AG04450 (cell line): ENCODE data around the gene SLC37A2. TPM values are rescaled to one million over a fixed set of nuclear protein-coding genes. Genes with fewer than 3 reads are reported as not detected.
"Not testable (repeated sequence)": the region's sequence is repeated elsewhere in the genome, so short reads cannot be mapped to it uniquely, and the experiment has no call there.

ENCODE experiments used
- CTCF ChIA-PET: fragments of 300-600, 350-600 bp; formaldehyde crosslinking; extraction: SDS; loops from one replicate; lab custom pipeline; 2022; ENCODE audit warnings: antibody characterized with exemption, inconsistent platforms; lab: Charles Lee
- POLR2A ChIA-PET: fragments of 350-600 bp; formaldehyde crosslinking; extraction: SDS; loops from one replicate; lab custom pipeline; 2021; ENCODE audit warnings: antibody characterized with exemption, inconsistent platforms; lab: Yijun Ruan, JAX
- DNase-seq: peaks from one replicate; pipeline ENCODE4 v3.0.0-alpha.2; 2011; ENCODE audit warnings: low read depth, low spot score
- H3K27ac ChIP-seq: one replicate; pipeline ENCODE4 v1.5.1; 2012; ENCODE audit warnings: low read depth, low read length, control low read depth
- H3K27me3 ChIP-seq: one replicate; pipeline ENCODE4 v1.6.0; 2012; ENCODE audit warnings: low read length; ENCODE audit not compliant: control insufficient read depth, insufficient read depth
- H3K4me3 ChIP-seq: 2 replicates; pipeline ENCODE4 v1.5.1; 2011; ENCODE audit warnings: mild to moderate bottlenecking, low read depth, low read length, control low read depth
- H3K9me3 ChIP-seq: 2 replicates; pipeline ENCODE4 v1.5.1; 2012; ENCODE audit warnings: low read length; ENCODE audit not compliant: control insufficient read depth, insufficient read depth
- polyA minus RNA-seq: library from RNA; depleted of rRNA, polyadenylated mRNA; stranded (reverse); fragments of >200 nt; gene quantifications from 2 replicates; pipeline ENCODE4 v1.2.3, GENCODE V29; 2011; rRNA and poly(A)+ RNA removed
- polyA plus RNA-seq: library from polyadenylated mRNA; depleted of rRNA; stranded (reverse); fragments of >200 nt; gene quantifications from 2 replicates; pipeline ENCODE4 v1.2.3, GENCODE V29; 2011; rRNA removed
- TF ChIP-seq, protein P1 (sequence below): IDR thresholded peaks from 2 replicates; pipeline ENCODE4 v1.5.1; 2011; ENCODE audit warnings: low read depth, low read length, control low read depth, inconsistent platforms

SLC37A2 gene
- polyA plus RNA-seq = 0.79 and 0.99 TPM in 2 replicates
- 1.5 TPM in 2 replicates for polyA minus RNA-seq

GRCh38 chr11:125062931-125063428, at the start of gene SLC37A2:
Gene SLC37A2, plus strand, starts transcription at chr11:125063305. Its CDS starts 63 bp downstream, at chr11:125063368.
- ChIA-PET CTCF (interaction anchor here (0.9 to 1.0 kb wide), 2 partner anchors 28 to 285 kb away, joined by 3 to 4 read pairs; no protein-coding TSS in a partner anchor), POLR2A (interaction anchor here (0.6 kb wide), 1 partner anchor 200 kb away, joined by 7 read pairs; no protein-coding TSS in a partner anchor)
- Histone ChIP-seq H3K4me3 (peak within 1 kb of the TSS; percentile 81), H3K27ac (peak within 1 kb of the TSS; percentile 11), H3K9me3 (no peaks in the 10 kb centered on the region), H3K27me3 (no peaks in the 10 kb centered on the region)
- DNase-seq = no peak
- TF ChIP-seq, protein P1, sequence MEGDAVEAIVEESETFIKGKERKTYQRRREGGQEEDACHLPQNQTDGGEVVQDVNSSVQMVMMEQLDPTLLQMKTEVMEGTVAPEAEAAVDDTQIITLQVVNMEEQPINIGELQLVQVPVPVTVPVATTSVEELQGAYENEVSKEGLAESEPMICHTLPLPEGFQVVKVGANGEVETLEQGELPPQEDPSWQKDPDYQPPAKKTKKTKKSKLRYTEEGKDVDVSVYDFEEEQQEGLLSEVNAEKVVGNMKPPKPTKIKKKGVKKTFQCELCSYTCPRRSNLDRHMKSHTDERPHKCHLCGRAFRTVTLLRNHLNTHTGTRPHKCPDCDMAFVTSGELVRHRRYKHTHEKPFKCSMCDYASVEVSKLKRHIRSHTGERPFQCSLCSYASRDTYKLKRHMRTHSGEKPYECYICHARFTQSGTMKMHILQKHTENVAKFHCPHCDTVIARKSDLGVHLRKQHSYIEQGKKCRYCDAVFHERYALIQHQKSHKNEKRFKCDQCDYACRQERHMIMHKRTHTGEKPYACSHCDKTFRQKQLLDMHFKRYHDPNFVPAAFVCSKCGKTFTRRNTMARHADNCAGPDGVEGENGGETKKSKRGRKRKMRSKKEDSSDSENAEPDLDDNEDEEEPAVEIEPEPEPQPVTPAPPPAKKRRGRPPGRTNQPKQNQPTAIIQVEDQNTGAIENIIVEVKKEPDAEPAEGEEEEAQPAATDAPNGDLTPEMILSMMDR = no peak

- no peak overlapping the region for H3K4me3 ChIP-seq
- POLR2A ChIA-PET = no interaction called here
- no peak for DNase-seq
- CTCF ChIA-PET = interaction anchor here (0.6 kb wide), 1 partner anchor 1465 kb away, joined by 3 read pairs; no protein-coding TSS in a partner anchor
- no peak overlapping the region for H3K27ac ChIP-seq
- no peaks in the 10 kb centered on the region for H3K27me3 ChIP-seq
- TF ChIP-seq, protein P1 = no peak
- no peaks in the 10 kb centered on the region for H3K9me3 ChIP-seq
Measured at GRCh38 chr11:125016413-125016812, 46.7 kb upstream of the SLC37A2 start.

GRCh38 chr11:125020342-125020741, 42.8 kb upstream of the SLC37A2 start:
- Histone ChIP-seq H3K27ac (no peak overlapping the region), H3K9me3 (no peaks in the 10 kb centered on the region), H3K27me3 (no peaks in the 10 kb centered on the region), H3K4me3 (no peak overlapping the region)
- TF ChIP-seq, protein P1 = no peak
- DNase-seq = no peak
- ChIA-PET CTCF (no interaction called here), POLR2A (no interaction called here)

DNA sequence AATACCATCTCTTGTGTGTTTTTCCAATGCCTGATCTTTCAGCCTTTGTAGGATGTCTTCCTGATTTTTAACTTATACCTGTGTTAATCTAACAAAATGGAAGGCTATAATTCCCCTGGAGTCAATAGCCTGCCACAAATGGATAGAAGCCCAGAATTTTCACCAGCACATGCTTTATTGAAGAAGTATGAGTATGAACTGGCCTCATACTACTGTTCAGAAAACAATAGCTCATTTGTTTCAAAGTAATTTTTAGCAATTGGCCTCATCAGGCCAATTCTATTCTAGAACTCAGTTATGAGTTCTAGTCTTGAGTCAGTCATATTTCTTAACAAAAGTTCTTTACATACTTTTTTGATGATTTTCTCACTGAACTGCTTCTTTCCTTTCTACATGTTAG, 40.6 kb upstream of the SLC37A2 start:
- CTCF ChIA-PET = no interaction called here
- Histone ChIP-seq H3K4me3 (no peak overlapping the region), H3K27ac (no peak overlapping the region), H3K9me3 (no peaks in the 10 kb centered on the region), H3K27me3 (no peaks in the 10 kb centered on the region)
- POLR2A ChIA-PET = no interaction called here
- TF ChIP-seq, protein P1 = no peak
- DNase-seq = no peak

GRCh38 chr11:125025968-125026367, 37.1 kb upstream of the SLC37A2 start:
- TF ChIP-seq, protein P1 = no peak
- no peaks in the 10 kb centered on the region for H3K9me3 ChIP-seq
- H3K4me3 ChIP-seq = no peak overlapping the region
- DNase-seq = no peak
- POLR2A ChIA-PET = no interaction called here
- H3K27me3 ChIP-seq = no peaks in the 10 kb centered on the region
- H3K27ac ChIP-seq = no peak overlapping the region
- CTCF ChIA-PET = no interaction called here

GRCh38 chr11:125029431-125029830, 33.7 kb upstream of the SLC37A2 start:
- H3K9me3 ChIP-seq, H3K4me3 ChIP-seq, H3K27me3 ChIP-seq, CTCF ChIA-PET, POLR2A ChIA-PET, H3K27ac ChIP-seq, DNase-seq: not testable (repeated sequence)
